Naive thymus-derived CD8-positive, alpha-beta T cell (primary cell): ENCODE measurements around the gene ACTRT3. TPM values are rescaled to one million over a fixed set of nuclear protein-coding genes. Genes with fewer than 3 reads are reported as not detected.

Experiments used
- ATAC-seq, 2 donors: fragments of 150-1000 bp; cut with Tn5 transposase in 1 of 2; sonication (Bioruptor Pico), chemical (Tn5 transposase) in 1 of 2; 1 replicate in 1 of 2; 2 replicates in 1 of 2; pipeline ENCODE4 v1.10.0; 2021; ENCODE audit warnings: mild to moderate bottlenecking in 2 of 2, moderate library complexity in 2 of 2
- POLR2A ChIA-PET: fragments of 350-600 bp; sonication (Branson Sonifier 250); formaldehyde crosslinking; loops from one replicate; lab custom pipeline; 2021; ENCODE audit warnings: antibody characterized with exemption; lab: Charles Lee
- DNase-seq, 10 donors: peaks; one replicate each; pipeline versions ENCODE4 v3.0.0 to v3.0.0-alpha.2; 2020 to 2022
- H3K27ac Mint-ChIP-seq, 10 donors: one replicate each; pipeline ENCODE4 v1.8.0; 2020 to 2022; ENCODE audit warnings: mild to moderate bottlenecking in 10 of 10, mixed read lengths in 10 of 10, moderate library complexity in 4 of 10, inconsistent platforms in 1 of 10
- H3K27me3 Mint-ChIP-seq, 5 donors: one replicate each; pipeline ENCODE4 v1.8.0; 2021 to 2022; ENCODE audit warnings: mixed read lengths in 5 of 5
- H3K36me3 Mint-ChIP-seq, 3 donors: one replicate each; pipeline ENCODE4 v1.8.0; 2020 to 2022; ENCODE audit warnings: mixed read lengths in 3 of 3, mild to moderate bottlenecking in 2 of 3, inconsistent platforms in 1 of 3
- H3K4me1 Mint-ChIP-seq, 4 donors: one replicate each; pipeline ENCODE4 v1.8.0; 2021 to 2022; ENCODE audit warnings: mixed read lengths in 4 of 4
- H3K4me3 Mint-ChIP-seq, 10 donors: one replicate each; pipeline ENCODE4 v1.8.0; 2020 to 2022; ENCODE audit warnings: mild to moderate bottlenecking in 10 of 10, mixed read lengths in 10 of 10, moderate library complexity in 6 of 10, inconsistent platforms in 1 of 10
- H3K9me3 Mint-ChIP-seq, 9 donors: one replicate each; pipeline ENCODE4 v1.8.0; 2020 to 2022; ENCODE audit warnings: mixed read lengths in 9 of 9, mild to moderate bottlenecking in 3 of 9, inconsistent platforms in 1 of 9, moderate library complexity in 1 of 9
- polyA plus RNA-seq, 3 donors: library from polyadenylated mRNA; unstranded; fragments of 300-500 nt; fragmentation: Illumina TruSeq; gene quantifications; one replicate each; pipeline ENCODE4 v1.2.3, GENCODE V29; 2021
- total RNA-seq, 8 experiments: library from RNA in 2 of 8; stranded (reverse) in 2 of 8; gene quantifications; one replicate each; pipeline ENCODE4 v1.2.3 and lab custom pipeline; 2021 to 2026

Gene ACTRT3
- total and polyA plus RNA-seq, 5 experiments from 2014 or later: 0.13 to 0.29 (median 0.14) TPM; not detected in 1

- H3K4me3 Mint-ChIP-seq: no peak overlapping the region
- H3K27ac Mint-ChIP-seq: peak overlapping the region in 1 of 10 donors; percentile 0
- DNase-seq (no peak), ATAC-seq (no peak)
- POLR2A ChIA-PET: no interaction called here
- peaks cover 0 to 6% (median under 1%) of the 10 kb centered on the region in 4 donors for H3K4me1 Mint-ChIP-seq
- peaks cover 0 to 30% (median 5%) of the 10 kb centered on the region in 3 donors for H3K36me3 Mint-ChIP-seq
- no peaks in the 10 kb centered on the region for H3K27me3 Mint-ChIP-seq
- no peaks in the 10 kb centered on the region for H3K9me3 Mint-ChIP-seq
These were observed 23.0 kb upstream of the ACTRT3 start for GRCh38 chr3:169792359-169792758.

- H3K27me3 Mint-ChIP-seq: no peaks in the 10 kb centered on the region
- H3K4me3 Mint-ChIP-seq: no peak overlapping the region
- ATAC-seq: no peak
- POLR2A ChIA-PET: interaction anchor here (0.7 kb wide), 1 partner anchor 17 kb away, joined by 3 read pairs; no protein-coding TSS in a partner anchor
- no peak for DNase-seq
- H3K36me3 Mint-ChIP-seq: peaks cover 0 to 40% (median 14%) of the 10 kb centered on the region in 3 donors
- peaks cover 0 to 8% (median under 1%) of the 10 kb centered on the region in 4 donors for H3K4me1 Mint-ChIP-seq
- H3K9me3 Mint-ChIP-seq: no peaks in the 10 kb centered on the region
- peak overlapping the region in 2 of 10 donors; percentile 2 to 55 for H3K27ac Mint-ChIP-seq
These were observed 21.5 kb upstream of the ACTRT3 start for GRCh38 chr3:169790687-169791429.

- Mint-ChIP-seq H3K27me3 (no peaks in the 10 kb centered on the region), H3K4me3 (no peak overlapping the region), H3K36me3 (peaks cover 0 to 46% (median 19%) of the 10 kb centered on the region in 3 donors), H3K4me1 (peaks cover 0 to 8% (median under 1%) of the 10 kb centered on the region in 4 donors), H3K9me3 (no peaks in the 10 kb centered on the region), H3K27ac (peak overlapping the region in 1 of 10 donors; percentile 55)
- DNase-seq: no peak
- ATAC-seq: no peak
- POLR2A ChIA-PET: interaction anchor here (0.7 kb wide), 1 partner anchor 17 kb away, joined by 3 read pairs; no protein-coding TSS in a partner anchor
These were observed 20.9 kb upstream of the ACTRT3 start for GRCh38 chr3:169790219-169790618.

DNA sequence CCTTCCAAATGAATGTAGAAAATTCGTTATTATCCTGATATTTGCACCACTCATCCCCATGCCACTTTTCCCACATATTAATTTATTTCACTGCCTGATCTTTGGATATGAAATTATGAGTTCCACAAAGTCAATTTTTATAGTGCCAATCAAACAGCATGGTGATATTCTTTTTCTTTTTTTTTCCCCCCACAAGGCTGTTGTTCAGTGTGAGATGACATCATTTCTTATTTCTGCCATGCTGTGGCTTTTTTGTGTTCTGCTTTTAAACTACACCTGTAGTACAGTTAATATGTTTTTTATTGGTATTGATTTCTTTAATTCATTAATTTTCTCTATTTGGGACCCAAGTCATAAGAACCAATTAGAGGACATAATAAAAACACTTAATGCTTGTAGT lies 18.4 kb upstream of the ACTRT3 start:
- Mint-ChIP-seq H3K9me3 (no peaks in the 10 kb centered on the region), H3K4me1 (peaks cover 0 to 8% (median under 1%) of the 10 kb centered on the region in 4 donors)
- POLR2A ChIA-PET: no interaction called here

GRCh38 chr3:169787120-169787519 lies 17.8 kb upstream of the ACTRT3 start:
- no peaks in the 10 kb centered on the region for H3K27me3 Mint-ChIP-seq
- no peak overlapping the region for H3K27ac Mint-ChIP-seq
- peaks cover 0 to 8% (median under 1%) of the 10 kb centered on the region in 4 donors for H3K4me1 Mint-ChIP-seq
- DNase-seq (no peak), ATAC-seq (no peak)
- no peak overlapping the region for H3K4me3 Mint-ChIP-seq
- peaks cover 0 to 66% (median 14%) of the 10 kb centered on the region in 3 donors for H3K36me3 Mint-ChIP-seq
- POLR2A ChIA-PET: no interaction called here
- H3K9me3 Mint-ChIP-seq: no peaks in the 10 kb centered on the region

More for the DNA sequence above, 18.4 kb upstream of the ACTRT3 start:
- no peak for ATAC-seq
- H3K36me3 Mint-ChIP-seq: peaks cover 0 to 61% (median 17%) of the 10 kb centered on the region in 3 donors
- no peak overlapping the region for H3K4me3 Mint-ChIP-seq
- no peaks in the 10 kb centered on the region for H3K27me3 Mint-ChIP-seq
- no peak for DNase-seq
- H3K27ac Mint-ChIP-seq: peak overlapping the region in 3 of 10 donors; percentile 32 to 68 (median 48)

DNA sequence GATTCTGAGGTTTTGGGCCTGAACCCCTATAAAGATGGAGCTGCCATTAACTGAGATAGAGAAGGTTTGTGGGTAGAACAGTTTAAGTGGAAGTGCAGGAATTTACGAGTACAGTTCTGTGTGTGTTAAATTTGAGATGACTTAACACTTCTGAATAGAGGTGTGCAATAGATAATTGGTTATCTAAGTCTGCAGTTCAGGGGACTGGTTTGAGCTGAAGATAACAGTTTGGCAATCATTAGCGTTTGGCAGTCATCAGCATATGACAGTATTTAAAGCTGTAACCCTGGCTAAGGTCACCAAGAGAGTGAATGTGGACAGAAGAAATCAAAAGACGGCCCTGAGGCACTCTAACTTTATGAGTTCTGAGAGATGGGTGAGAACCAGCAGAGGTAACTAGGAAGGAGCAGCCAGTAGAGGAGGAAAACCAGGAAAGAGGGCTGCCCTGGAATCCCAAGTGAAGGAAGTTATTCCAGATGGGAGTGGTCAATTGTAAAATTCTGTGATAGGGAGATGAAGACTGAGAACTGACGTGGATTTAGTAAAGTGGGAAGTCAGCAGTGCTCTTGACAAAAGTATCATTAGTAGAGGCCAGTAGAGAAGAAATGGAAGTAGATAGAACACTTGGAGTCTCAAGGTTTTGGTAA lies 12.0 kb upstream of the ACTRT3 start:
- POLR2A ChIA-PET: interaction anchor here (1.0 kb wide), 1 partner anchor 17 kb away, joined by 3 read pairs; the partner anchor contains the start of gene TERC
- peaks cover 20 to 42% (median 40%) of the 10 kb centered on the region in 4 donors for H3K4me1 Mint-ChIP-seq
- no peak overlapping the region for H3K4me3 Mint-ChIP-seq
- H3K9me3 Mint-ChIP-seq: no peaks in the 10 kb centered on the region
- peaks cover 8 to 86% (median 17%) of the 10 kb centered on the region in 3 donors for H3K36me3 Mint-ChIP-seq
- H3K27me3 Mint-ChIP-seq: no peaks in the 10 kb centered on the region
- peak overlapping the region in 8 of 10 donors; percentile 5 to 79 (median 30) for H3K27ac Mint-ChIP-seq
- ATAC-seq (no peak), DNase-seq (no peak)

- POLR2A ChIA-PET: interaction anchor here (1.0 kb wide), 1 partner anchor 16 kb away, joined by 3 read pairs; the partner anchor contains the start of gene TERC
- H3K36me3 Mint-ChIP-seq: peaks cover 8 to 86% (median 11%) of the 10 kb centered on the region in 3 donors
These were observed 11.4 kb upstream of the ACTRT3 start for GRCh38 chr3:169780742-169781141.

DNA sequence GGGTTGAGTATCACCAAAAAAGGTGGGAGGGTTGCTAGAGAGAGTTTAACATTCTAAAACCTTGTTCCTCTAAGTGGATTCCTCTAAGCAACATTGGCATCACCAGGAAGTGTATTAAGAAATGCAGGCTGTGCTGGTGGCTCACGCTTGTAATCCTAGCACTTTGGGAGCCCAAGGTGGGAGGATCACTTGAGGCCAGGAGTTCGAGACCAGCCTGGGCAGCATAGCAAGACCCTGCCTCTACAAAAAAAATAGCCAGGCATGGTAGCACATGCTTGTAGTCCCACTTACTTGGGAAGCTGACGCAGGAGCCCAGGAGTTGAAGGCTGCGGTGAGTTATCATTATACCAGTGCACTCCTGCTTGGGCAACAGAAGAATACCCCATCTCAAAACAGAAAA lies 8.5 kb upstream of the ACTRT3 start:
- Mint-ChIP-seq H3K4me1 (peaks cover 29 to 70% (median 65%) of the 10 kb centered on the region in 4 donors), H3K4me3 (no peak overlapping the region), H3K9me3 (no peaks in the 10 kb centered on the region), H3K36me3 (peaks cover 8 to 85% (median 11%) of the 10 kb centered on the region in 3 donors), H3K27me3 (no peaks in the 10 kb centered on the region), H3K27ac (no peak overlapping the region)
- ATAC-seq: no peak
- no peak for DNase-seq
- POLR2A ChIA-PET: interaction anchor here (1.1 kb wide), 1 partner anchor 13 kb away, joined by 4 read pairs; the partner anchor contains the start of gene TERC

More at GRCh38 chr3:169780742-169781141, 11.4 kb upstream of the ACTRT3 start:
- DNase-seq (no peak), ATAC-seq (no peak)
- no peaks in the 10 kb centered on the region for H3K27me3 Mint-ChIP-seq
- peaks cover 22 to 46% (median 44%) of the 10 kb centered on the region in 4 donors for H3K4me1 Mint-ChIP-seq
- H3K4me3 Mint-ChIP-seq: peak overlapping the region in 2 of 10 donors; percentile 15 to 36
- peak overlapping the region in 7 of 10 donors; percentile 2 to 79 (median 28) for H3K27ac Mint-ChIP-seq
- no peaks in the 10 kb centered on the region for H3K9me3 Mint-ChIP-seq

DNA sequence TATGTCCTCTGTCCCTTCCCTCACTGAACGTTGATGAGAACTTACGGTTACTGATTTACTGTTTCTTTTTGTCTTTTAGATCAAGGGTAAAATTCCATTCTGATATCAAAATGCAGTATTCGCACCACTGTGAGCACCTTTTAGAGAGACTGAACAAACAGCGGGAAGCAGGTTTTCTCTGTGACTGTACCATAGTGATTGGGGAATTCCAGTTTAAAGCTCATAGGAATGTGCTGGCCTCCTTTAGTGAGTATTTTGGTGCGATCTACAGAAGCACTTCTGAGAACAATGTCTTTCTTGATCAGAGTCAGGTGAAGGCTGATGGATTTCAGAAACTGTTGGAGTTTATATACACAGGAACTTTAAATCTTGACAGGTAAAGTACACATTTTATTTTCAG lies 4.8 kb upstream of the ACTRT3 start:
- ATAC-seq (no peak), DNase-seq (no peak)
- H3K27ac Mint-ChIP-seq: peak overlapping the region; percentile 97 to 100 (median 99)
- POLR2A ChIA-PET: interaction anchor here (2.1 to 3.7 kb wide), 3 partner anchors 11 to 259 kb away, joined by 13 to 105 read pairs (median 36); partner anchors contain the start of genes SEC62 and TERC
- peaks cover 0 to 3% (median 0%) of the 10 kb centered on the region in 5 donors for H3K27me3 Mint-ChIP-seq
- peaks cover 0 to 52% (median 11%) of the 10 kb centered on the region in 3 donors for H3K36me3 Mint-ChIP-seq
- H3K4me3 Mint-ChIP-seq: peak overlapping the region; percentile 91 to 99 (median 99)
- peaks cover 0 to 3% (median 0%) of the 10 kb centered on the region in 9 donors for H3K9me3 Mint-ChIP-seq
- peaks cover 24 to 61% (median 58%) of the 10 kb centered on the region in 4 donors for H3K4me1 Mint-ChIP-seq

- Mint-ChIP-seq H3K36me3 (peaks cover 0 to 43% (median 11%) of the 10 kb centered on the region in 3 donors), H3K4me3 (peak within 1 kb of the TSS; percentile 91 to 99 (median 99)), H3K27ac (peak within 1 kb of the TSS; percentile 97 to 100 (median 99)), H3K9me3 (peaks cover 0 to 3% (median 0%) of the 10 kb centered on the region in 9 donors), H3K4me1 (peaks cover 22 to 56% (median 51%) of the 10 kb centered on the region in 4 donors), H3K27me3 (peaks cover 0 to 3% (median 0%) of the 10 kb centered on the region in 5 donors)
- POLR2A ChIA-PET: interaction anchor here (0.6 to 3.7 kb wide), 19 partner anchors 10 to 1096 kb away, joined by 3 to 105 read pairs (median 5); partner anchors contain the start of genes GPR160, LRRC34, LRRIQ4 and PHC3
- ATAC-seq (peak; percentile 78 to 81), DNase-seq (peak; percentile 83 to 95 (median 92))
These were observed 3.8 kb upstream of the ACTRT3 start, which contains the start of gene MYNN for GRCh38 chr3:169772897-169773816. MYNN (plus strand) TSS chr3:169773396; CDS start chr3:169774296, 900 bp downstream.

DNA sequence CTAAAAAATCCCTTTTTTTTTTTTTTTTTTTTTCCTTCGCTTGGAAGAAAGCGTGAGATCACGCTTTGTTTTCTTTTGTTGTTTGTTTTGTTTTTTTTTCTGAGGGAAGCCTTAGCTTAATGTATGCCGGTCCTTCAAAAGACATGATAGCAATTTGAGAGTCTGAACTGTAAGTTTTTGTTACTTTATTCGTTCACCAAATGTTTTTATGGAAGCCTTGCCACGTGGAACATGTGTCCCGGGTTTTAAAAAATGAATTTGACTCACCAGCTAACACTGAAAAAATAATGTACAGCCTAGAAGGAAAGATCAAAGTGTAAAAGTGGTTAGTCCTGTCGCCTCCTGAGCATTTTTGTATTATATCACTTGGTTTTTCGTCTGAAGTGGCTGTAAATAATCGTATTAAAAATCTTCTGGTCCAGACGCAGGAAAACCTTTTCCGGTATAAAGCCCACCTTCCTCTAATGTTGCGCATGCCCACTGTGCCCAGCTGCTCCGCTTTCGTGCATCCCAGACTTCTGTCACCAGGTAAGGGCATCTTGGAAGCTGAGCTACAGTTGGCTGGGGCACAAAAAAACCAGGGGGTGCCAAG lies 3.0 kb upstream of the ACTRT3 start:
- H3K4me3 Mint-ChIP-seq: peak overlapping the region; percentile 91 to 99 (median 99)
- ATAC-seq (peak; percentile 31 to 34), DNase-seq (peak in 3 of 10 donors; percentile 8 to 71 (median 63))
- H3K36me3 Mint-ChIP-seq: peaks cover 0 to 35% (median 11%) of the 10 kb centered on the region in 3 donors
- peaks cover 21 to 53% (median 48%) of the 10 kb centered on the region in 4 donors for H3K4me1 Mint-ChIP-seq
- POLR2A ChIA-PET: interaction anchor here (0.6 to 3.7 kb wide), 24 partner anchors 10 to 1097 kb away, joined by 3 to 105 read pairs (median 4); partner anchors contain the start of genes GPR160, LRRC34, LRRIQ4 and PHC3
- peak overlapping the region; percentile 97 to 100 (median 99) for H3K27ac Mint-ChIP-seq
- H3K27me3 Mint-ChIP-seq: peaks cover 0 to 3% (median 0%) of the 10 kb centered on the region in 5 donors
- H3K9me3 Mint-ChIP-seq: peaks cover 0 to 3% (median 0%) of the 10 kb centered on the region in 9 donors
